Adrenal gland (tissue), 12 donors: ENCODE measurements around the gene ZSCAN12. TPM values are rescaled to one million over a fixed set of nuclear protein-coding genes. Genes with fewer than 3 reads are reported as not detected.

Experiments
- DNase-seq, 7 donors: peaks; one replicate each; pipeline ENCODE4 v3.0.0-alpha.2; 2019 to 2020
- H3K27ac ChIP-seq, 5 donors: fragments of 200-600 bp; sonication (generic) in 4 of 5; 1 replicate in 3 of 5; 2 replicates in 2 of 5; pipeline versions ENCODE4 v1.5.1 to v1.8.0; 2016 to 2020; ENCODE audit warnings: mild to moderate bottlenecking in 1 of 5
- H3K27me3 ChIP-seq: fragments of 200-600 bp; 2 replicates; pipeline ENCODE4 v1.8.0; 2021
- H3K36me3 ChIP-seq, 2 donors: fragments of 200-600 bp; replicated peaks in 1 of 2; 1 replicate in 1 of 2; 2 replicates in 1 of 2; pipeline versions ENCODE4 v1.5.1 to v1.8.0; 2018 to 2022
- H3K4me1 ChIP-seq, 2 donors: fragments of 200-600 bp; replicated peaks in 1 of 2; 1 replicate in 1 of 2; 2 replicates in 1 of 2; pipeline versions ENCODE4 v1.5.1 to v1.8.0; 2018 to 2021
- H3K4me3 ChIP-seq, 4 donors: fragments of 200-600 bp; sonication (generic) in 3 of 4; one replicate each; pipeline ENCODE4 v1.5.1; 2016 to 2018
- H3K9me3 ChIP-seq, 3 donors: fragments of 200-600 bp; sonication (generic) in 1 of 3; replicated peaks in 1 of 3; 1 replicate in 2 of 3; 2 replicates in 1 of 3; pipeline versions ENCODE4 v1.5.1 to v1.8.0; 2016 to 2021
- POLR2A ChIP-seq, 2 donors: fragments of 450-650 bp; IDR thresholded peaks; one replicate each; pipeline ENCODE4 v1.6.1; 2017; ENCODE audit warnings: antibody characterized with exemption in 2 of 2, mild to moderate bottlenecking in 2 of 2, moderate library complexity in 1 of 2
- WGBS, 4 donors: extraction: QIAGEN DNeasy Blood & Tissue Kit in 2 of 4; methylation state at CpG; one replicate each; pipeline versions ENCODE4 v1.1.5 to v1.1.7; 2013 to 2017; 5-methylcytosine and 5-hydroxymethylcytosine counted together
- intact Hi-C, 2 donors: fragments of 100-400 bp; cut with DNase I; formaldehyde crosslinking; loops; one replicate each; pipeline versions ENCODE4 v1.14.1 to v1.15.0; 2022 to 2023
- polyA plus RNA-seq, 3 donors: library from polyadenylated mRNA; stranded (reverse); fragments of 200-250 nt in 2 of 3; fragments of 350-450 nt in 1 of 3; fragmentation: Illumina TruSeq in 1 of 3; extraction: RNeasy Lipid Tissue Mini Kit (QIAGEN cat#74804) in 1 of 3; gene quantifications; one replicate each; pipeline ENCODE4 v1.2.3, GENCODE V29; 2013 to 2014
- total RNA-seq, 9 donors: library from RNA; depleted of rRNA in 4 of 9; stranded (reverse); fragments of >200 nt in 4 of 9; fragments of 120-200 nt in 1 of 9; fragmentation: NEBNext Ultra II Directional in 1 of 9; extraction: Animal tissue kit (Norgen Biotek cat#: 25700) in 1 of 9; gene quantifications; one replicate each; pipeline versions ENCODE4 v1.1.0 to v1.2.4, GENCODE V29; 2013 to 2023
- TF ChIP-seq, protein P1 (sequence below), 6 experiments: fragments of 450-650 bp in 4 of 6; fragments of 200-600 bp in 2 of 6; sonication (generic) in 1 of 6; IDR thresholded peaks; 1 replicate in 5 of 6; 2 replicates in 1 of 6; pipeline versions ENCODE4 v1.5.1 to v1.8.0; 2016 to 2021; ENCODE audit warnings: antibody characterized with exemption in 6 of 6, mild to moderate bottlenecking in 2 of 6, moderate library complexity in 1 of 6
- donor health status: healthy with polysubstance abuse.
- donor health status: Bipolar disorder and iron deficiency.
- donor health status: DM: yes; HTN: yes; CAD: no.
- donor health status: DM: no; HTN: no; CAD: no.
- donor health status: DM: no; HTN: no; CAD: no.
- donor health status: DM: yes; HTN: yes; CAD: no.

ZSCAN12 gene
- total and polyA plus RNA-seq, 12 donors: 1.0 to 10.7 (median 4.6) TPM

DNA sequence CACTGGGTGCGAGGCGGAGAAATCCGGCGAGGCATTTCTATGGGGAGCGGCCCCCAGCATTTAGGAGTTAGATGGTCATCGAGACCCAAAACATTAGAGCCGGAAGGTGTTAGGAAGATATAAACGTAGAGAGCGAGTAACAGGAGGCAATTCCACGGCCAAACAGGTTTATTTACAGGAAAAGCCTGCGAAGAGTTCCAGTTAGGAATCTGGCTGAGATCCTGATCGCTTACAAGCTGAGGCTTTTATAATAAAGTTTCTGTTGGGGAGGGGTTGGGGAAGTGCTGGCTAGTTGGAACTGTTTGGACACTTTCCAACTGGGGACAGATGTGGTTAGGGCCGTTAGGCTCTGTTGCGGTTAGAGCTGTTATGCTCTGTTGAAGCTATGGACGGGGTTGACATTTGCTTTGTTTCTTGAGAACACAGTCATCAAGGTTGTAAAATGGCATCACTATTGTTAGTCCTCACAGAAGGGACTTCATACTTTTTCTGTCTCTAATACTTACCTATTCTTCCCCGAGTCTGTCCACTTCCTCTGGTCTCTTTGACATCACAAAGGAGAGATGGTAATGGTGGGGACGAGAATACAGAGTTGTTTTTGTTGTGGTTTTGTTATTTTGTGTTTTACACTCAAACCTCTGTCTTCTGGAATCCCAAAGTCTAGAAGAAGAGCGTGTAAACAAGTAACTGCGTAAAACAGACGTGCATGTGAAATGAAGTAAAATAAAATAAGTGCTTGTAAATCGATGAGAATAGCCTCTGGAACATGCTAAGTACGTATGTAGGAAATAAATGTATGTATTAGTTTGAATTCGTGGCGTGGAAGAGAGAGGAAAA, 63.0 kb downstream of the ZSCAN12 start:
- Histone ChIP-seq H3K4me1 (peaks cover 3 to 9% of the 10 kb centered on the region in 2 donors), H3K4me3 (peak overlapping the region; percentile 46 to 79 (median 62)), H3K9me3 (no peaks in the 10 kb centered on the region), H3K36me3 (no peaks in the 10 kb centered on the region), H3K27ac (peak overlapping the region; percentile 91 to 99 (median 97)), H3K27me3 (no peaks in the 10 kb centered on the region)
- peak; percentile 29 to 58 (median 32) for DNase-seq
- intact Hi-C loops: no loop called here
- WGBS, 4 donors: 11 to 12% (median 12%) methylated on average over 23 to 24 of the region's 24 CpGs
- no peak for TF ChIP-seq POLR2A (IDR thresholded peaks at IDR 0.05)
- TF ChIP-seq, protein P1, sequence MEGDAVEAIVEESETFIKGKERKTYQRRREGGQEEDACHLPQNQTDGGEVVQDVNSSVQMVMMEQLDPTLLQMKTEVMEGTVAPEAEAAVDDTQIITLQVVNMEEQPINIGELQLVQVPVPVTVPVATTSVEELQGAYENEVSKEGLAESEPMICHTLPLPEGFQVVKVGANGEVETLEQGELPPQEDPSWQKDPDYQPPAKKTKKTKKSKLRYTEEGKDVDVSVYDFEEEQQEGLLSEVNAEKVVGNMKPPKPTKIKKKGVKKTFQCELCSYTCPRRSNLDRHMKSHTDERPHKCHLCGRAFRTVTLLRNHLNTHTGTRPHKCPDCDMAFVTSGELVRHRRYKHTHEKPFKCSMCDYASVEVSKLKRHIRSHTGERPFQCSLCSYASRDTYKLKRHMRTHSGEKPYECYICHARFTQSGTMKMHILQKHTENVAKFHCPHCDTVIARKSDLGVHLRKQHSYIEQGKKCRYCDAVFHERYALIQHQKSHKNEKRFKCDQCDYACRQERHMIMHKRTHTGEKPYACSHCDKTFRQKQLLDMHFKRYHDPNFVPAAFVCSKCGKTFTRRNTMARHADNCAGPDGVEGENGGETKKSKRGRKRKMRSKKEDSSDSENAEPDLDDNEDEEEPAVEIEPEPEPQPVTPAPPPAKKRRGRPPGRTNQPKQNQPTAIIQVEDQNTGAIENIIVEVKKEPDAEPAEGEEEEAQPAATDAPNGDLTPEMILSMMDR (IDR thresholded peaks at IDR 0.05): no peak

- Histone ChIP-seq H3K27ac (peak within 1 kb of the TSS; percentile 91 to 99 (median 97)), H3K36me3 (no peaks in the 10 kb centered on the region), H3K4me1 (peaks cover 3 to 9% of the 10 kb centered on the region in 2 donors), H3K27me3 (no peaks in the 10 kb centered on the region), H3K9me3 (no peaks in the 10 kb centered on the region), H3K4me3 (peak within 1 kb of the TSS; percentile 46 to 79 (median 62))
- TF ChIP-seq POLR2A (IDR thresholded peaks at IDR 0.05): peak; percentile 93 to 97
- TF ChIP-seq, protein P1 (IDR thresholded peaks at IDR 0.05): peak in 2 of 6 experiments; percentile 2 to 6
- DNase-seq: peak; percentile 97 to 100 (median 99)
- 0 to 1% (median 0%) methylated on average over 31 to 35 of the region's 35 CpGs for WGBS, 4 donors
- intact Hi-C loops: no loop called here
These were observed 63.8 kb downstream of the ZSCAN12 start, which contains the start of gene ZSCAN31 for GRCh38 chr6:28335564-28336283. TSS of gene ZSCAN31 (minus strand) at chr6:28336148. CDS start at chr6:28329683, 6,465 bp downstream.

- H3K4me3 ChIP-seq: peak overlapping the region in 2 of 4 donors; percentile 58 to 66
- H3K9me3 ChIP-seq: no peaks in the 10 kb centered on the region
- H3K27me3 ChIP-seq: no peaks in the 10 kb centered on the region
- H3K27ac ChIP-seq: peak overlapping the region in 4 of 5 donors; percentile 91 to 99 (median 96)
- 29 to 42% (median 33%) methylated on average over 11 to 12 of the region's 12 CpGs for WGBS, 4 donors
- intact Hi-C loops: no loop called here
- DNase-seq: peak in 2 of 7 donors; percentile 22 to 27
- peaks cover 3 to 9% of the 10 kb centered on the region in 2 donors for H3K4me1 ChIP-seq
- H3K36me3 ChIP-seq: no peaks in the 10 kb centered on the region
- TF ChIP-seq POLR2A (IDR thresholded peaks at IDR 0.05): no peak
- TF ChIP-seq, protein P1 (IDR thresholded peaks at IDR 0.05): no peak
These were observed 64.4 kb downstream of the ZSCAN12 start for GRCh38 chr6:28335040-28335563.
